ENCODE measurements around the gene KLC1. TPM values are rescaled to one million over a fixed set of nuclear protein-coding genes. Genes with fewer than 3 reads are reported as not detected.
A peak's percentile ranks its signal among the peaks of the same experiment; 100 is the strongest.

The KLC1 gene
- total RNA-seq, 1 experiment from 2014 or later: 306 TPM

GRCh38 chr14:103744621-103745395 lies 115.8 kb downstream of the KLC1 start:
- H3K36me3 ChIP-seq (ENCODE audit: low read depth, low read length): peaks cover 6% of the 10 kb centered on the region; the same call in 1 of the 2 replicates
- DNase-seq (no peak), ATAC-seq (no peak)
- H4K20me1 ChIP-seq (ENCODE audit: low read length): no peaks in the 10 kb centered on the region
- H3K4me3 ChIP-seq (ENCODE audit: low read length): no peak overlapping the region
- no peaks in the 10 kb centered on the region for H3K79me2 ChIP-seq (ENCODE audit: low read length)
- no peaks in the 10 kb centered on the region for H3K9me2 ChIP-seq (replicated peaks; ENCODE audit: low read length)
- TF ChIP-seq EZH2phosphoT487 (IDR thresholded peaks at IDR 0.05; ENCODE audit: borderline replicate concordance, low read length) (no peak), CTCF (conservative IDR thresholded peaks at IDR 0.05; ENCODE audit: low read depth, low read length) (no peak)
- H3K4me1 ChIP-seq (ENCODE audit: insufficient read depth, low read length): no peaks in the 10 kb centered on the region; the same call in 1 of the 2 replicates
- no peak overlapping the region for H3K9ac ChIP-seq (ENCODE audit: low read length)
- intact Hi-C loops (cut with micrococcal nuclease): no loop called here
- no peaks in the 10 kb centered on the region for H3K9me3 ChIP-seq (ENCODE audit: low read length)
- no peaks in the 10 kb centered on the region for H3F3A ChIP-seq (ENCODE audit: low read length, unreplicated experiment)
- CTCF ChIA-PET: no interaction called here
- no peak overlapping the region for H3K27ac ChIP-seq (ENCODE audit: low read length)
- H3K4me2 ChIP-seq (ENCODE audit: low read length): no peak overlapping the region
- POLR2A ChIA-PET (ENCODE audit: unreplicated experiment): no interaction called here
- H2AFZ ChIP-seq (ENCODE audit: low read length): no peak overlapping the region
- no peaks in the 10 kb centered on the region for H3K27me3 ChIP-seq (ENCODE audit: low read length)
- no TSS peak for BruUV-seq (replicated peaks)

- intact Hi-C loops (cut with micrococcal nuclease): no loop called here
- no peaks in the 10 kb centered on the region for H3F3A ChIP-seq (ENCODE audit: low read length, unreplicated experiment)
- no peaks in the 10 kb centered on the region for H3K27me3 ChIP-seq (ENCODE audit: low read length)
- H3K4me3 ChIP-seq (ENCODE audit: low read length): no peak overlapping the region
- H3K4me1 ChIP-seq (ENCODE audit: insufficient read depth, low read length): no peaks in the 10 kb centered on the region; the same call in 1 of the 2 replicates
- ATAC-seq (no peak), DNase-seq (no peak)
- no peaks in the 10 kb centered on the region for H3K9me3 ChIP-seq (ENCODE audit: low read length)
- BruUV-seq (replicated peaks): no TSS peak
- TF ChIP-seq EZH2phosphoT487 (IDR thresholded peaks at IDR 0.05; ENCODE audit: borderline replicate concordance, low read length) (no peak), EZH2 (IDR thresholded peaks at IDR 0.05; ENCODE audit: low read length, unreplicated experiment) (no peak), CTCF (conservative IDR thresholded peaks at IDR 0.05; ENCODE audit: low read depth, low read length) (no peak)
- no peak overlapping the region for H2AFZ ChIP-seq (ENCODE audit: low read length)
- no peaks in the 10 kb centered on the region for H4K20me1 ChIP-seq (ENCODE audit: low read length)
- CTCF ChIA-PET: no interaction called here
- no peaks in the 10 kb centered on the region for H3K79me2 ChIP-seq (ENCODE audit: low read length)
- POLR2A ChIA-PET (ENCODE audit: unreplicated experiment): no interaction called here
- H3K9ac ChIP-seq (ENCODE audit: low read length): no peak overlapping the region
- H3K27ac ChIP-seq (ENCODE audit: low read length): no peak overlapping the region
- no peaks in the 10 kb centered on the region for H3K9me2 ChIP-seq (replicated peaks; ENCODE audit: low read length)
- H3K4me2 ChIP-seq (ENCODE audit: low read length): no peak overlapping the region
- H3K36me3 ChIP-seq (ENCODE audit: low read depth, low read length): peaks cover 6% of the 10 kb centered on the region; the same call in 1 of the 2 replicates
These were observed 116.4 kb downstream of the KLC1 start for GRCh38 chr14:103745424-103745823.

- CTCF ChIA-PET: no interaction called here
- H2AFZ ChIP-seq (ENCODE audit: low read length): no peak overlapping the region
- no peaks in the 10 kb centered on the region for H3K27me3 ChIP-seq (ENCODE audit: low read length)
- no peaks in the 10 kb centered on the region for H3K9me3 ChIP-seq (ENCODE audit: low read length)
- no peak overlapping the region for H3K4me2 ChIP-seq (ENCODE audit: low read length)
- peaks cover 6% of the 10 kb centered on the region; the same call in 1 of the 2 replicates for H3K36me3 ChIP-seq (ENCODE audit: low read depth, low read length)
- H4K20me1 ChIP-seq (ENCODE audit: low read length): no peaks in the 10 kb centered on the region
- H3K9ac ChIP-seq (ENCODE audit: low read length): no peak overlapping the region
- H3K4me3 ChIP-seq (ENCODE audit: low read length): no peak overlapping the region
- ATAC-seq: peak; percentile 98
- H3K27ac ChIP-seq (ENCODE audit: low read length): no peak overlapping the region
- POLR2A ChIA-PET (ENCODE audit: unreplicated experiment): no interaction called here
- BruUV-seq (replicated peaks): no TSS peak
- intact Hi-C loops (cut with micrococcal nuclease): no loop called here
- DNase-seq: peak; percentile 57
- TF ChIP-seq CTCF (conservative IDR thresholded peaks at IDR 0.05; ENCODE audit: low read depth, low read length) (no peak), EZH2phosphoT487 (IDR thresholded peaks at IDR 0.05; ENCODE audit: borderline replicate concordance, low read length) (no peak), EZH2 (IDR thresholded peaks at IDR 0.05; ENCODE audit: low read length, unreplicated experiment) (no peak)
- no peaks in the 10 kb centered on the region for H3K9me2 ChIP-seq (replicated peaks; ENCODE audit: low read length)
- H3K4me1 ChIP-seq (ENCODE audit: insufficient read depth, low read length): no peaks in the 10 kb centered on the region; the same call in 1 of the 2 replicates
- H3K79me2 ChIP-seq (ENCODE audit: low read length): no peaks in the 10 kb centered on the region
- no peaks in the 10 kb centered on the region for H3F3A ChIP-seq (ENCODE audit: low read length, unreplicated experiment)
These were observed 117.7 kb downstream of the KLC1 start for GRCh38 chr14:103746701-103747100.

Data from PC-3 (cell line).